Ectodermal cell (in vitro differentiated cells): ENCODE data around the gene INPP5F.

Experiments used
- H3K27ac ChIP-seq: 2 replicates; pipeline ENCODE4 v1.7.0; 2013; ENCODE audit warnings: mild to moderate bottlenecking, low read depth, low read length; ENCODE audit not compliant: insufficient read depth, poor library complexity, severe bottlenecking
- H3K27me3 ChIP-seq: 2 replicates; pipeline ENCODE4 v1.7.0; 2013; ENCODE audit warnings: mild to moderate bottlenecking, low read length; ENCODE audit not compliant: insufficient read depth, control insufficient read depth, poor library complexity, severe bottlenecking
- H3K36me3 ChIP-seq: one replicate; pipeline ENCODE4 v1.7.0; 2013; ENCODE audit warnings: low read length; ENCODE audit not compliant: control insufficient read depth, insufficient read depth
- H3K4me1 ChIP-seq: one replicate; pipeline ENCODE4 v1.7.0; 2013; ENCODE audit warnings: low read length; ENCODE audit not compliant: control insufficient read depth, insufficient read depth
- H3K4me3 ChIP-seq: 2 replicates; pipeline ENCODE4 v1.7.0; 2013; ENCODE audit warnings: low read depth, low read length, control low read depth; ENCODE audit not compliant: insufficient read depth
- H3K9me3 ChIP-seq: 2 replicates; pipeline ENCODE4 v1.7.0; 2013; ENCODE audit warnings: mild to moderate bottlenecking, low read length, moderate library complexity; ENCODE audit not compliant: control insufficient read depth
- WGBS, 2 experiments: methylation state at CpG; one replicate each; pipeline ENCODE4 v1.1.7; 2013; ENCODE audit warnings: missing lambda C conversion rate in 2 of 2; 5-methylcytosine and 5-hydroxymethylcytosine counted together

The INPP5F gene

GRCh38 chr10:119725517-119725827 is 378 bp upstream of the INPP5F start:
- Histone ChIP-seq H3K9me3 (peaks cover 3% of the 10 kb centered on the region), H3K27ac (peak overlapping the region; percentile 54), H3K27me3 (no peaks in the 10 kb centered on the region), H3K4me3 (peak overlapping the region; percentile 83), H3K4me1 (peaks cover 19% of the 10 kb centered on the region), H3K36me3 (no peaks in the 10 kb centered on the region)
- WGBS, 2 experiments, result 2% methylated on average over 32 of the region's 32 CpGs

- 48 to 54% methylated on average over 13 of the region's 14 CpGs for WGBS, 2 experiments
- Histone ChIP-seq H3K9me3 (no peaks in the 10 kb centered on the region), H3K27me3 (no peaks in the 10 kb centered on the region), H3K4me3 (peak overlapping the region; percentile 83), H3K27ac (no peak overlapping the region), H3K4me1 (peaks cover 19% of the 10 kb centered on the region), H3K36me3 (no peaks in the 10 kb centered on the region)
Measured at GRCh38 chr10:119726676-119727261, 919 bp downstream of the INPP5F start.

GRCh38 chr10:119728172-119728800 is 2.4 kb downstream of the INPP5F start:
- H3K4me3 ChIP-seq, result no peak overlapping the region
- WGBS, 2 experiments, result 82 to 90% methylated on average over 3 of the region's 3 CpGs
- no peaks in the 10 kb centered on the region for H3K27me3 ChIP-seq
- H3K4me1 ChIP-seq, result peaks cover 19% of the 10 kb centered on the region
- no peaks in the 10 kb centered on the region for H3K9me3 ChIP-seq
- no peaks in the 10 kb centered on the region for H3K36me3 ChIP-seq
- no peak overlapping the region for H3K27ac ChIP-seq

GRCh38 chr10:119734396-119735332 is 8.8 kb downstream of the INPP5F start:
- H3K27ac ChIP-seq, result no peak overlapping the region
- no peak overlapping the region for H3K4me3 ChIP-seq
- H3K4me1 ChIP-seq, result peaks cover 6% of the 10 kb centered on the region
- 91% methylated on average over 1 of the region's 1 CpG; no CpG with 5 or more reads in 1 of the 2 experiments for WGBS, 2 experiments
- no peaks in the 10 kb centered on the region for H3K9me3 ChIP-seq
- H3K27me3 ChIP-seq, result no peaks in the 10 kb centered on the region
- H3K36me3 ChIP-seq, result no peaks in the 10 kb centered on the region

GRCh38 chr10:119735451-119735850 is 9.6 kb downstream of the INPP5F start:
- Histone ChIP-seq H3K27ac (no peak overlapping the region), H3K4me3 (no peak overlapping the region), H3K27me3 (no peaks in the 10 kb centered on the region), H3K36me3 (no peaks in the 10 kb centered on the region), H3K4me1 (peaks cover 6% of the 10 kb centered on the region), H3K9me3 (no peaks in the 10 kb centered on the region)
- 73 to 78% methylated on average over 3 of the region's 3 CpGs for WGBS, 2 experiments

- Histone ChIP-seq H3K9me3 (no peaks in the 10 kb centered on the region), H3K36me3 (no peaks in the 10 kb centered on the region), H3K4me1 (peaks cover 6% of the 10 kb centered on the region), H3K27ac (no peak overlapping the region), H3K27me3 (no peaks in the 10 kb centered on the region), H3K4me3 (no peak overlapping the region)
- WGBS, 2 experiments, result 86 to 93% methylated on average over 1 of the region's 1 CpG
Measured at GRCh38 chr10:119736220-119736619, 10.4 kb downstream of the INPP5F start.

GRCh38 chr10:119737039-119737663 is 11.3 kb downstream of the INPP5F start:
- Histone ChIP-seq H3K9me3 (no peaks in the 10 kb centered on the region), H3K27ac (no peak overlapping the region), H3K27me3 (no peaks in the 10 kb centered on the region), H3K4me3 (no peak overlapping the region), H3K36me3 (no peaks in the 10 kb centered on the region), H3K4me1 (peaks cover 6% of the 10 kb centered on the region)
- 83 to 94% methylated on average over 1 to 2 of the region's 2 CpGs for WGBS, 2 experiments

- no peaks in the 10 kb centered on the region for H3K9me3 ChIP-seq
- H3K4me3 ChIP-seq, result no peak overlapping the region
- 60 to 100% methylated on average over 1 of the region's 1 CpG for WGBS, 2 experiments
- no peak overlapping the region for H3K27ac ChIP-seq
- H3K4me1 ChIP-seq, result peaks cover 6% of the 10 kb centered on the region
- H3K27me3 ChIP-seq, result no peaks in the 10 kb centered on the region
- no peaks in the 10 kb centered on the region for H3K36me3 ChIP-seq
Measured at GRCh38 chr10:119737823-119738222, 12.0 kb downstream of the INPP5F start.

- no peaks in the 10 kb centered on the region for H3K36me3 ChIP-seq
- H3K4me3 ChIP-seq, result no peak overlapping the region
- no peak overlapping the region for H3K27ac ChIP-seq
- H3K9me3 ChIP-seq, result no peaks in the 10 kb centered on the region
- H3K27me3 ChIP-seq, result no peaks in the 10 kb centered on the region
- H3K4me1 ChIP-seq, result peaks cover 6% of the 10 kb centered on the region
- 88 to 96% methylated on average over 1 of the region's 1 CpG for WGBS, 2 experiments
Measured at GRCh38 chr10:119738962-119739361, 13.1 kb downstream of the INPP5F start.

GRCh38 chr10:119740096-119740495 is 14.2 kb downstream of the INPP5F start:
- H3K36me3 ChIP-seq, result no peaks in the 10 kb centered on the region
- H3K27me3 ChIP-seq, result no peaks in the 10 kb centered on the region
- WGBS, 2 experiments, result 91 to 92% methylated on average over 3 of the region's 3 CpGs
- H3K27ac ChIP-seq, result no peak overlapping the region
- H3K9me3 ChIP-seq, result no peaks in the 10 kb centered on the region
- peaks cover 6% of the 10 kb centered on the region for H3K4me1 ChIP-seq
- no peak overlapping the region for H3K4me3 ChIP-seq
